ENCODE data around the gene TMEM38B.
"Not testable (repeated sequence)": the region's sequence is repeated elsewhere in the genome, so short reads cannot be mapped to it uniquely, and the experiment has no call there.

Gene TMEM38B

GRCh38 chr9:105722099-105722498, 27.8 kb downstream of the TMEM38B start:
- Histone ChIP-seq H3K4me3 (ENCODE audit: low read depth, low read length) (no peak overlapping the region), H3K4me1 (ENCODE audit: control insufficient read depth, insufficient read depth, low read length) (no peaks in the 10 kb centered on the region), H3K27ac (ENCODE audit: extremely low read depth, low read depth, low read length) (no peak overlapping the region), H3K36me3 (ENCODE audit: control insufficient read depth in 2 of 2, insufficient read depth in 1 of 2, low read length in 2 of 2) (peaks cover 0 to 15% of the 10 kb centered on the region in 2 experiments; a peak in 2 of 3 replicates), H3K9me3 (ENCODE audit: control insufficient read depth, insufficient read depth, low read depth, low read length) (no peaks in the 10 kb centered on the region)
- POLR2A ChIA-PET: no interaction called here
- TF ChIP-seq PRDM2 (tag by site-specific recombination; IDR thresholded peaks at IDR 0.05; ENCODE audit: borderline replicate concordance): no peak
- TF ChIP-seq ZNF621 (tag by site-specific recombination; IDR thresholded peaks at IDR 0.05): no peak
- TF ChIP-seq ZBTB8A (tag by site-specific recombination; IDR thresholded peaks at IDR 0.05): no peak
- TF ChIP-seq ZNF521 (tag by site-specific recombination; IDR thresholded peaks at IDR 0.05): no peak
- no peak for TF ChIP-seq ZBTB7A (tag by site-specific recombination; IDR thresholded peaks at IDR 0.05; ENCODE audit: low read depth)
- no peak for TF ChIP-seq ZNF391 (tag by site-specific recombination; IDR thresholded peaks at IDR 0.05; ENCODE audit: borderline replicate concordance, low read depth)
- CTCF ChIA-PET: interaction anchor here (0.6 to 1.0 kb wide), 3 partner anchors 151 to 297 kb away, joined by 3 to 4 read pairs (median 4); no protein-coding TSS in a partner anchor

- ChIA-PET CTCF (interaction anchor here (0.6 kb wide), 1 partner anchor 92 kb away, joined by 4 read pairs; no protein-coding TSS in a partner anchor), POLR2A (no interaction called here)
- Histone ChIP-seq H3K9me3 (ENCODE audit: control insufficient read depth, insufficient read depth, low read depth, low read length) (no peaks in the 10 kb centered on the region), H3K36me3 (ENCODE audit: control insufficient read depth in 2 of 2, insufficient read depth in 1 of 2, low read length in 2 of 2) (peaks cover 0 to 23% of the 10 kb centered on the region in 2 experiments; a peak in 2 of 3 replicates), H3K27ac (ENCODE audit: extremely low read depth, low read depth, low read length) (no peak overlapping the region), H3K4me1 (ENCODE audit: control insufficient read depth, insufficient read depth, low read length) (no peaks in the 10 kb centered on the region), H3K4me3 (ENCODE audit: low read depth, low read length) (no peak overlapping the region)
- TF ChIP-seq ZNF221 (tag by site-specific recombination; IDR thresholded peaks at IDR 0.05; ENCODE audit: borderline replicate concordance): no peak
Observed at GRCh38 chr9:105725370-105725769, 31.0 kb downstream of the TMEM38B start.

- CTCF ChIA-PET: interaction anchor here (0.7 kb wide), 2 partner anchors 96 to 160 kb away, joined by 3 read pairs; no protein-coding TSS in a partner anchor
- H3K9me3 ChIP-seq (ENCODE audit: control insufficient read depth, insufficient read depth, low read depth, low read length); H3K4me1 ChIP-seq (ENCODE audit: control insufficient read depth, insufficient read depth, low read length); H3K27ac ChIP-seq (ENCODE audit: extremely low read depth, low read depth, low read length); POLR2A ChIA-PET; H3K4me3 ChIP-seq (ENCODE audit: low read depth, low read length): not testable (repeated sequence)
- TF ChIP-seq ZNF146 (tag by site-specific recombination; IDR thresholded peaks at IDR 0.05): peak; percentile 73; the same call in 1 of the 2 replicates
- H3K36me3 ChIP-seq (ENCODE audit: control insufficient read depth in 2 of 2, insufficient read depth in 1 of 2, low read length in 2 of 2): peaks cover 0 to 23% of the 10 kb centered on the region in 2 experiments; a peak in 2 of 3 replicates
Observed at GRCh38 chr9:105728230-105728629, 33.9 kb downstream of the TMEM38B start.

GRCh38 chr9:105731420-105731819, 37.1 kb downstream of the TMEM38B start:
- POLR2A ChIA-PET; H3K4me1 ChIP-seq (ENCODE audit: control insufficient read depth, insufficient read depth, low read length); H3K4me3 ChIP-seq (ENCODE audit: low read depth, low read length); H3K9me3 ChIP-seq (ENCODE audit: control insufficient read depth, insufficient read depth, low read depth, low read length); H3K27ac ChIP-seq (ENCODE audit: extremely low read depth, low read depth, low read length): not testable (repeated sequence)
- TF ChIP-seq ZNF146 (tag by site-specific recombination; IDR thresholded peaks at IDR 0.05): peak; percentile 87
- H3K36me3 ChIP-seq (ENCODE audit: control insufficient read depth in 2 of 2, insufficient read depth in 1 of 2, low read length in 2 of 2): peaks cover 0 to 19% of the 10 kb centered on the region in 2 experiments; a peak in 2 of 3 replicates
- CTCF ChIA-PET: interaction anchor here (0.6 to 1.2 kb wide), 2 partner anchors 11 to 52 kb away, joined by 3 to 4 read pairs; no protein-coding TSS in a partner anchor
